Panc1 (cell line): Measurements from ENCODE around the gene CD300A.

Experiments
- CTCF ChIP-seq: fragments of 450-650 bp; IDR thresholded peaks from 2 replicates; pipeline ENCODE4 v1.5.1; 2017; ENCODE audit warnings: mild to moderate bottlenecking
- REST ChIP-seq, 2 experiments: IDR thresholded peaks; 2 replicates each; pipeline ENCODE4 v1.6.1; 2011 to 2012; ENCODE audit warnings: low read depth in 2 of 2, control low read depth in 1 of 2, low read length in 1 of 2, mild to moderate bottlenecking in 1 of 2, moderate library complexity in 1 of 2; ENCODE audit not compliant: insufficient read depth in 1 of 2
- SIN3A ChIP-seq: IDR thresholded peaks from 2 replicates; pipeline ENCODE4 v1.6.1; 2012; ENCODE audit warnings: low read depth, mild to moderate bottlenecking, low read length, moderate library complexity, borderline replicate concordance; ENCODE audit not compliant: insufficient read depth

- TF ChIP-seq CTCF (no peak), SIN3A (no peak), REST (IDR thresholded peaks at IDR 0.05; ENCODE audit: insufficient read depth in 1 of 2, low read depth in 2 of 2, low read length in 1 of 2) (no peak)
Observed at GRCh38 chr17:74472890-74473289, 6.5 kb downstream of the CD300A start.
